Posterior vena cava (tissue), 2 donors: ENCODE data around the gene RBBP8. TPM values are rescaled to one million over a fixed set of nuclear protein-coding genes. Genes with fewer than 3 reads are reported as not detected.

Experiments
- DNase-seq: peaks from one replicate; pipeline ENCODE4 v3.0.0-alpha.2; 2020; ENCODE audit warnings: low spot score
- intact Hi-C, 2 donors: fragments of 100-400 bp; cut with DNase I; formaldehyde crosslinking; loops; one replicate each; pipeline versions ENCODE4 v1.14.1 to v1.14.2; 2022 to 2023
- total RNA-seq, 2 donors: library from RNA; stranded (reverse); fragmentation: NEBNext Ultra II Directional; extraction: Animal tissue kit (Norgen Biotek cat#: 25700); gene quantifications; one replicate each; pipeline ENCODE4 v1.2.1, GENCODE V29; 2021
- donor health status: DM: yes; HTN: yes; CAD: no.
- donor health status: DM: yes; HTN: yes; CAD: no.

The RBBP8 gene
- total RNA-seq, 2 donors from 2014 or later: 16.0 to 31.3 TPM

DNA sequence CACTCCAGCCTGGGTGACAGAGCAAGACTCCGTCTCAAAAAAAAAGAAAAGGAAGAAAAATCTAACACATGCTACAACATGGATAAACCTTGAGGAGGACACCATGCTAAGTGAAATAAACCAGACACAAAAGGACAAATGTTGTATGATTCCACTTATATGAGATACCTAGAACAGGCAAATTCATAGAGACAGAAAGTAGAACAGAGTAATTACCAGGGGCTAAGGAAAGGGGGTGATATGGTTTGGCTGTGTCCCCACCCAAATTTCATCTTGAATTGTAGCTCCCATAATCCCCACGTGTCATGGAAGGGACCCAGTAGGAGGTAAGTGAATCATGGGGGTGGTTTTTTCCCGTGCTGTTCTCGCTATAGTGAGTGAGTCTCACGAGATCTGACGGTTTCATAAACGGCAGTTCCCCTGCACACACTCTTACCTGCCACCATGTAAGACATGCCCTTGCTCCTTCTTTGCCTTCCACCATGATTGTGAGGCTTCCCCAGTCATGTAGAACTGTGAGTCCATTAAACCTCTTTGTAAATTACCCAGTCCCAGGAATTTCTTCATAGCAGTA is 110.8 kb downstream of the RBBP8 start:
- DNase-seq: no peak
- intact Hi-C loops: no loop called here

DNA sequence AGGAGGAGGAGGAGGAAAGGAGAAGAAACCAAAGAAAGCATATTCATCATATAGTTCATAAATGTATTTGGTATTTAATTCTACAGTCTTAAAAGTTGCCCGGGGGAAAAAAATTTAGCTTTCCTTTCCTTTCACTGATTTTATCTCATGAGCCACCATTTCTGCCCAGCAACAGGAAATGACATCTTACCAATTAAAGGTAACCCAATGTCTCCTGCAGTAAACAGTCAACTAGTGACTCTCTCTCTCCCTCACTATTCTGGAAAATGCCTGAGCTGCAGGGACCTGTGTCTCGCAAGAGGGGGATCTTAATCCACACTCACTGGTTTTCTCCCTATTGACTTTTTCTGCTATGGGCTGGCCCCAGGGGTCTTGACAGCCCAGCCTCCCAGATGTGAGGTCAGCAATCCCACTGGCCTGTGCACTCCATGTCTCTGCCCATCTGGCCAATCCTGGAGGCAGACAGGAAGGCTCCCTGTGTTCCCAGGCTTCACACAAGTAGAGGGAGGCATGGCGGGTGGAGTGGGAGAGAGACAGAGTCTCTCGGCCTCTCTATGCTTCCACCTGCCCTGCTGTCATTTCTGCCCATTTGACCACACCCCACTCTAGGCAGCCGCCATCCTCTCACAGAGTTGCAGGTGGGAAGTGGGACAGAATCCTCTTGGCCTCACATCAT is 116.7 kb downstream of the RBBP8 start:
- DNase-seq: no peak
- intact Hi-C loops: no loop called here

DNA sequence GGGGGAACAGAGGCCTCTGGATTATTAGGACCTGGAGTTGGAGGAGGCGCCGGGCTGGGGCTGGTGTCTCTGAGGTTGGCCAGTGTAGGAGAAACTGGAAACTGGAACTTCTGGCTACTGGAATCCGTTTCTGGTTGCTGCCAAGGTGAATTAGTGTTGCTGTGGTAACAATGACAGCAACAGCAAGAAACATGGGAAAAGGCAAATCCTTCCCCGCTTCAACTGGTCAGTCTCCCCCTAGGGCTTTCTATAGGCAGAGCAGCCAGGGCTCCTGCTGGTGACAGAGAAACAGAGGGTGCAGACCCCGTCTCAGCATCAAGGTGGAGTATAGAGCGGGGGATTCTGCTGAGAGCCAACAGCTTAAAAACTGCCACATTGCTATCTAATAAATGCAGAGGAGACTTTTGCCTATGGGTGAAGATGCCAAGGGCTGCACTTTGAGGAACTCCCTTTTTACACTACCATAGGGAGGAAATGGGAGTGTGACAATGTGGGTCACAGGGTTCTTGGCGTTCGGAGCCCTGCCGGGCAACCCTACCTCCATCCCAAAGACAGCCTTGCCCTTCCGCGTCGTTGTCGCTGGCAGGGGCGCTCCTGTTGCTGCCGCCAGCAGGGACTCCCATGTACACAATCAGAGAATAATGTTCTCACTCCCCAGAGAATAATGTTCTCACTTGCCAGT is 120.8 kb downstream of the RBBP8 start:
- DNase-seq: no peak
- intact Hi-C loops: no loop called here

DNA sequence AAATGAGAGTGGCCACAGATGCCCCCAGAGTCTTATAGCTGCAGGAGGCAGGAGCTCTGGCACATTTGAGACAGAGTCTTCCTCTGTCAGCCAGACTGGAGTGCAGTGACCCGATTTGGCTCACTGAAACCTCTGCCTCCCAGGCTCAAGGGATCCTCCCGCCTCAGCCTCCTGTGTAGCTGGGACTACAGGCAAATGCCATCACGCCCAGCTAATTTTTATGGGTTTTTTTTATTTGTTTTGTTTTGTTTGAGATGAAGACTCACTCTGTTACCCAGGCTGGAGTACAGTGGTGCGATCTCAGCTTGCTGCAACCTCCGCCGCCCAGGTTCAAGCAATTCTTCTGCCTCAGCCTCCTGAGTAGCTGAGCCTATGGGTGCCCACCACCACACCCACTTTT is 121.4 kb downstream of the RBBP8 start:
- intact Hi-C loops: no loop called here

DNA sequence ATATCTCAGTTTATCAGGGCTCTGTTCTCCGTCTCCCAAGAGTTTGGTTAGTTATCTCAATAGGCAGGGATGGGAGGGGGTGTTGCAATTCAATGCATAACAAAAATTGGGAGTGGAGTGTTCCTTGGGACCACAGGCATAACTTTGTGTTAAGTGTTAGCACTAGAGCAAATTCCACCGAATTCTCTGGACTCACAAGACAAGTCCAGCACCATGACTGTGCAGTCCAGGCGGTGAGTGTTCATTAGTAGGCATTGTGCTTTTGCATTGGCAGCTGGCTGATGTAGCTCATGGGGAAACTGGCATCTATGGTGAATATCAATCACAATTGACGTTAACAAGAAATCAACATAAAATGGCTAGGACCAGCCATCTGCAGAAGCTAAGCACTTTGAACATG is 123.2 kb downstream of the RBBP8 start:
- DNase-seq: no peak
- intact Hi-C loops: no loop called here

More for the DNA sequence above, 121.4 kb downstream of the RBBP8 start:
- DNase-seq: no peak

DNA sequence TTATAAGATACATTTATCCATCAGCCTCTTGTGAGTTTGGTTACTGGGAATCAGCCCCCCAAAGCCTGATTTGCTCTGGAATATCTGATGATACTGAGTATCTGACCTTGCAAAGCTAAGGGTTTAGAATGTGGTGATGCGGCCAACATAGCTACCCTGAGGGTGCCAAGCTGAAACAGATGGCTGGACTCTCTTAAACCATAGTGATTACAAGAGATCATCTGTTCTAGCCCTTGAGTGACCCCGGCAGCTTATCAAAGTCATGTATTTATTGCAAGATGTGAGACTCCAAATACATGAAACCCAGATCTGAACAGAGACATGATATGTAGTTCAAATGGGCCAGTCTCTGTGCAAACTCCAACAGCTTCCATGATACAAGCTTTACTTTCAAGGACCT is 124.0 kb downstream of the RBBP8 start:
- DNase-seq: no peak
- intact Hi-C loops: no loop called here

DNA sequence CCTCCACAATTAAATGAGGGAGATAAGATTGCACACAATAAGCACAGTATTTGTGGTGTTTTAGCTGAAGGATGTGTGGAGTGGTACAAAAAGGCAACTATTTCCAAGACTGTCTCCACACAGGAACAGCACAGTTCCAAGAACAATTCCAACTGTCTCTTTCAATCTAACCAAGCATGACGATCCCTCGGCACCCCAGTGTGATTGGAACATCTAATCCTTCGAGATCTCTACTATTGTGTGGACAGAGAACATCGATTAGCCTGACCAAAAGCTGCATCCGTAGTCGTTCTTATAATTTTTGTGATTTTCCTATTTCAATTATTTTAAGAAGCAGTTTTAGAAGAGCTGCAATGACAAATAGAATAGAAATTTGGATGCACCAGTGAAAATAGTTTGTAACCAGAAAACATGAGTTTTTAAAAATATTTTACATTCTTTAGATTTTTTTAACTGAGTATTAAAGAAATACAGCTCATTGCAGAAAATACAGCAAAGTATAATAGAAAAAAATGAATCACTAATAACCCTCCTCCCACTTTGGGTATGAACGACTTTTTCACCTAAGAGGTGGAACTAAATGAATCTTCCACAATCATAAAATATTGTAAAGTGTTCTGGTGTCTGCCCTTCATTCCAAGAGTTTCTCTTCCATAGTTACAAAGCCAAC is 125.8 kb downstream of the RBBP8 start:
- intact Hi-C loops: no loop called here
- DNase-seq: no peak

DNA sequence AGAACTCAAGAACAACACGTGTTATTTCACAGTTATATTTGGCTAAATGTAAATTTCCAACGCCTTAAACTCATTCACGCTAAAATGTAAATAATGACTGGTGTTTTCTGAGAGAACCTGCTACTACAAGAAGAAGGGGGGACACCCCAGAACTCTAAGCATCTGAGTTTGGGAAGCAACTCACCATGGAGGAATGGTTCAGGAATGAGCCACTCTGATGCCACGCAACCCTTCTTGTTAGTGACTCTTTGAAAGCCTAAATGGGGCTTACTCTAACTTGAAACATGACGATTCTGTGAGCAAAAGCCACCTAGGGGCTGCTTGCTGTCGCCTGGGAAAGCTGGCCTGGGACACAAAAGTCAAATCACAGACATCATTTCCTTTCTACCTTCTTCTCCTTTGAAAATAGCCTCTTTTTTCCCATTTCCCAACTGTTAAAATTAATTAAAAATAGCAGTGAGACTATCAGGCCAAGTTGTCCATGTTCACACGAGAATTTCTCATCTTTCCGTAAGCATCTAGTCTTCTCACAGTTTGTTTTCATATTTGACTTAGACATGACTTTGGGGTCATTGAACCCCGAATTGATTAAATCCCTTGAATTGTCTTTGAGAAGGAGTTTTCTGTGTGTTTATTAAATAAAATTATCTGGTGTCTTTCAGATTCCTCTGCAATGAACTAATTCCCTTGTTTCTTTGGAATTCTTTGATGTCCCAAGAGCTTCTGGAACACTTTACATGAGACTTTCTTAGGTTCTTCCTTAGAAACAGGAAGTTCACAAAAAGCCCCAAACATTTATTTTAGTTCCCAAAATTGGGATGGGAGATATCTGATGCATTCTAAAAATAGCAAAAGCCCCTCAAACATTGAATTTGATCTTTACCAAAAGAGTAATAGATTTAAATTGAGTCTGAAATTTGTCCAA is 126.7 kb downstream of the RBBP8 start:
- intact Hi-C loops: no loop called here
- no peak for DNase-seq

DNA sequence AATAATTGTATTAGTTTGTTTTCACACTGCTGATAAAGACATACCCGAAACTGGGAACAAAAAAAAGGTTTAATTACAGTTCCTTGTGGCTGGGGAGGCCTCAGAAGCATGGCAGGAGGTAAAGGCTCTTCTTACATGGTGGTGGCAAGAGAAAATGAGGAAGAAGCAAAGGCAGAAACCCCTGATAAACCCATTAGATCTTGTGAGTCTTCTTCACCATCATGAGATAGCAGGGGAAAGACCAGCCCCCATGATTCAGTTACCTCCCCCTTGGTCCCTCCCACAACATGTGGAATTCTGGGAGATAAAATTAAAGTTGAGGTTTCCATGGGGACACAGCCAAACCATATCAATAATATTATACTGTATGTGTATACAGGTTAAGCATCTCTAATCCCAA is 128.9 kb downstream of the RBBP8 start:
- no peak for DNase-seq
- intact Hi-C loops: no loop called here

DNA sequence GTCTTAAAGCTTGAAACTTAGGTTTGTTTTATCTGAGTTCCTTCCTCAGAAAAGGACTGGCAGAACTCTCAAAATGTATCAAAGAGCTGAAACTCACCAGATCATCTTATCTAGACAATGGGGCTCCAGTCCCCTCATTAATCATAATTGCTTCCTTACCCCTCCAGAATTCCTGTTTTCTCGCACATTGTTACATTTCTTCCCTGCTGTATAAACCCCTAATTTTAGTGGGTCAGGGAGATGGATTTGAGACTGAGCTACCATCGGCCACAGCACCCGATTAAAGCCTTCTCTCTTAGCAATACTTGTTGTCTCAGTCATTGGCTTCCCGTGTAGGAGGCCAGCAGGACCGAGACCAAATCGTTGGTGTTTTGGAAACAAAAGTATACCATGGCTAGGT is 130.4 kb downstream of the RBBP8 start:
- DNase-seq: no peak
- intact Hi-C loops: no loop called here

DNA sequence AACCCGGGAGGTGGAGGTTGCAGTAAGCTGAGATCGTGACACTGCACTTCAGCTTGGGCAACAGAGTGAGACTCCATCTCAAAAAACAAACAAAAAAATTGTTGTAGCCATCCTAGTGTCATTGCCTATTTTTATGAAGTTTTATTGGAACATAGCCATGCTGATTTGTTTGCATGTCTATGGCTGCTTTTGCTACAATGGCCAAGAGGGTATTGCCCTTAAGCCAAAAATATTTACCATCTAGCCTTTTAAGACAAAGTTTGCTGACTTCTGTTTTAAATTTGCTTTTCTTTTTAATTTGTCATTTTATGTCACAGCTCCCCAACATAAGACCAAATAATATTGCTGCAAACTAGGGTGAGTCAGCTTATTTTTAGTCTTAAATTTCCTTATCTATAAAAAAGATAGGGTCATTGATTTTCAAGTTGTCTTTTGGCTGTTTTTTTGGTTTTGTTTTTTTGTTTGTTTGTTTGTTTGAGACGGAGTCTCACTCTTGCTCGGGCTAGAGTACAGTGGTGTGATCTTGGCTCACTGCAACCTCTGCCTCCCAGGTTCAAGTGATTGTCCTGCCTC is 132.2 kb downstream of the RBBP8 start:
- intact Hi-C loops: no loop called here
- no peak for DNase-seq

DNA sequence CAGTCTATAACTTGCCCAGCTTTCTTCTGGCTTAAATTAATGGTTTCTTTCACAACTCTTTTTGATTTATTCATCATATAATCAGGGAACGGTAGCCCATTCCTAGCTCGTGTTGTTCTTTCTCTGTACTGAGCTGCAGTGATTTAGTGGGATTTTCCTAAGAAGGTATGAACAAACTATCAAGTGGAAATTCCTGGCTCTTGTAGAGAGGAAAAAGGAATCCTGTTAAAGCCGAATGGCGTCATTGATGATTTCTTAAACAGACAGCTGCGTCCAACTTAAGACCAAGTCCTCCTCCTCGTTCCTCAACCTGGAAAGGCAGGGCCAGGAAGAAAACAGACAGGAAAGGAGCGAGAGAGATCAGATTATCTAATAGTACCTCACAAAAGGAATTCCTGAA is 132.9 kb downstream of the RBBP8 start:
- intact Hi-C loops: no loop called here

DNA sequence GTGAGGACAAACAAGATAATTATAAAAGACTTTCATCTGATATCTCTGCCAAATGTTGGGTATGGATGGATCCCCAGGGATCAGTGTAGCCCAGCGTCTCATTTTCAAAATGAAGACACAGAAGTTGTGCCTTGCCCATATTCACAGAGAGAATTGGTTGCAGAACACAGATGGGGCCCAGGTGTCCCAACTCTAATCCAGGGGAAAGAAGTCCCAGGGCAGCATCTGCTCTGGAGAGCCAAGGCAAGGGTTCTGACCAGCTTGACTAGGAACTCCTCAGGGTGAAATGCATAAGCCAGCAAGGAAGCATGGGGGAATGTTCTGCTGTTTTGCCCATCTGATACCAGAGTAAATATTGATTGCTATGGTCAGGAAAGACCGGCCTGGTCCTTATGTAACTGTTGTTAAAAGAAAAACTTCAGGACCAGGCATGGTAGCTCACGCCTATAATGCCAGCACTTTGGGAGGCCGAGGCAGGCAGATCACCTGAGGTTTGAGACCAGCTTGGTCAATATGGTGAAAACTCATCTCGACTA is 133.4 kb downstream of the RBBP8 start:
- intact Hi-C loops: no loop called here
- no peak for DNase-seq

More for the DNA sequence above, 132.9 kb downstream of the RBBP8 start:
- DNase-seq: no peak

DNA sequence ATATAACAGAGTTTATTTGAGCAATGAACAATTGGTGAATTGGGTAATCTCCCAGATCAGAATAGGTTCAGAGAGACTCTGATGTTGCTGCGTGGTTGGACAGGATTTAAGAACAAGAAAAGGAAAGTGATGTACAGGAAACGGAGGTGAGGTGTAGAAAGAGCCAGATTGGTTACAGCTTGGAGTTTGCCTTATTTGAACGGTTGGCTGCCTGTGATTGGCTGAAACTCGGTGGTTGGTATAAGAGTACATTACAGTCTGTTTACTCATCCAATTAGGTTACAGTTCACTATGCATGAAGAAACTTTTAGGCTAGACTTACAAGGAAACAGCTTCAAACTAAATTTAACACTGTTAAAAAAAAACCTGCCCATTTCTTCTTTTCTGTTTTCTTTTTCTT is 134.1 kb downstream of the RBBP8 start:
- intact Hi-C loops: no loop called here
- no peak for DNase-seq

DNA sequence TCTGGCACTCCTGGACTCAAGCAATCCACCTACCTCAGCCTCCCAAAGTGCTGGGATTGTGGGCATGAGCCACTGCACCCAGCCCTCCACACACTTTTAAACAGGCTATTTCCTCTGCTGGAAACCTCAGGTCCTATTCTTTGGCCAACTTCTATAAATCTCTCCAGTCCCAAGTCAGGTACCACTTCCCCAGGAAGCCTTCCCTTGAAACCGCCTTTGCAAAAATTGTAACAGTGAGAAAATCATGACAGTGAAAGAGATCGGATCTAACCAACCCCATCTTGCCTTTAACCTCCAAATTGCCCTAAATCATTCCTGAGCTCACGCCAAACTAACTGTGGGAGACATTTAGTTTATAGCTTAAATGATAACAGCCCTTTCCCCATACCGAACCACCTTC is 134.9 kb downstream of the RBBP8 start:
- intact Hi-C loops: no loop called here
- no peak for DNase-seq

DNA sequence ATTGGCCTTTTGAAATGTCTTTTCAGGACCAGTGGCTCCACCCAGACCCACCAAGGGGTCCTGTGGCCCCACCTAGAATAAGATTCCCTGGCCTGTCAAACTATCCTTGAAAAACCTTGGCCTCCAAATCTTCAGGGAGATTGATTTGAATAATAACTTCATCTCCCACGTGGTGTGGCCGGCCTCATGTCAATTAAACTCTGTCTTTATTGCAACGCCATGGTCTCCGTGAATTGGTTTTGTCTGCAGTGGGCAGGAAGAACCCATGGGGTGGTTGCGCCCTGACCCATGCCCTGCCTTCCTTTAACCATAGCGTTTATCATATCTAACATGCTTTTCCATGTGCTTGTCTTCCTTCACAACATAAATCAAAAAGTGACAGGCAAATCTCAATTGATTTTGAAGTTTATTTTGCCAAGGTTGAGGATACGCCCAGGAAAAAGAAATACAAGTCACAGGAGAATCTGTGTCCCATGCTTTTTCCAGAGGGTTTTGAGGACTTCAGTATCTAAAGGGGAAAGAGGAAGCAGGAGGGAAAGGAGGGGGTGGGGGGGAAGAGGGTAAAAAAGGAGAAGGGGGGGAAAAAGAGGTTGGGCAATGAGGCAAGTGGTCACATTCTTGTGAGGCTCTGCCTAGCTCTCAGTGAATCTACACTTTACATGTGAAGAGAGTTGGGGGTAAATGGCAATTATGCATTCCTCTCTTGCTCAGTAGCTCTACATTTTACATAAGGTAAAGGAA is 135.6 kb downstream of the RBBP8 start:
- intact Hi-C loops: no loop called here

DNA sequence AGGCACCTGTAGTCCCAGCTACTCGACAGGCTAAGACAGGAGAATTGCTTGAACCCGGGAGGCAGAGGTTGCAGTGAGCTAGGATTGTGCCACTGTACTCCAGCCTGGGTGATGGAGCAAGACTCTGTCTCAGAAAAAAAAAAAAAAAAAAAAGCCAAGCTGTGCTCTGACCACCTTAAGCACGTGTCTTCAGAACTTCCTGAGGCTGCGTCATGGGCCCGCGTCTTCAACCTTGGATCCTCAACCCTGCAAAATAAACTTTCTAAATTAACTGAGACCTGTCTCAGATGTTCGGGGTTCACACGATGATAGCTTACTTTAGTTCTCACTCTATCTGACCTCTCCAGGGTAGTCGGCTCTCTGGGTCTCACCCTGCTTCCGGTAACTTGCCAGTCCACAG is 136.4 kb downstream of the RBBP8 start:
- intact Hi-C loops: no loop called here

More for the DNA sequence above, 135.6 kb downstream of the RBBP8 start:
- no peak for DNase-seq

DNA sequence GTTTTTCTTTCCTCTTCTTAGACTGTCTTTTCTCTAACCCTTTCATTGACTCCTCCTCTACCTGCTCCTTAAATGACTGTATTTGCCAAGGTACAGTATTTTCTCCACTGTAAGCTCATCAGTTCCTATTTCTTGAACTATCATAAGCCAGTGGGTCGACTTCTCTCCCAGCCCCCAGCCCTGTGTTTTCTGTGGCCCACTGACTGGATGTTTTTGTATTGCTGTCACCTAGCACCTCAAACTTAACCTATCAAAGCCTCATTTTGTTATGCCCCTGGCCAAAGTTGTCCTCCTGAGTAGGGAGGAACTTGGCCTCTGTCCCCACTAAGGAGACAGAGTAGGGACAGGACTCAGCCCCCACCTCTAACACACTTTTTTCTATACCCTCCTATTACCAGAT is 136.8 kb downstream of the RBBP8 start:
- DNase-seq: no peak
- intact Hi-C loops: no loop called here

More for the DNA sequence above, 136.4 kb downstream of the RBBP8 start:
- no peak for DNase-seq
